GM19324 (cell line): ENCODE measurements around the gene QPRT.
A peak's percentile ranks its signal among the peaks of the same experiment; 100 is the strongest.
"Not testable (repeated sequence)": the region's sequence is repeated elsewhere in the genome, so short reads cannot be mapped to it uniquely, and the experiment has no call there.

ENCODE experiments used
- ATAC-seq: cut with Tn5 transposase; IDR thresholded peaks from one replicate; pipeline ENCODE4 v1.9.1; 2021; ENCODE audit warnings: mild to moderate bottlenecking, moderate library complexity; ENCODE audit not compliant: unreplicated experiment, low FRiP score

The QPRT gene

GRCh38 chr16:29712809-29713208 lies 33.8 kb downstream of the QPRT start:
- ATAC-seq = no peak

DNA sequence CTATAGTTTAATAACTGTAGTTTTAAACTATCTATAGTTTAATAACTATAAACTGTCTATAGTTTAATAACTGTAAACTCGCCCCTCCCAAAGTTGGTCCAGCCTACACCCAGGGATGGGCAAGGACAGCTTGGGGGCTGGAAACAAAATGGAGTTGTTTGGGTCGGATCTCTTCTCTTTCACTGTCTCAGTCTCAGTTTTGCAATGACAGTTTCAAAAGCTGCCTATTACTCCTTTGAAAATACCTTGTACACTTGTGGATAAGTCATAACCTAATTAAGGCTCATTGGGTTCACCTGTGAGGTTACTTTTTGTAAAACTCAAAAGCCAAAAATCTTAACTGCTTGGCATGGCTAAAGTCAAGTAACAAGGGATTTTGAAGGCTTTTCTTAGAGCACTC lies 35.4 kb downstream of the QPRT start:
- ATAC-seq = no peak

- ATAC-seq = no peak
Observed at GRCh38 chr16:29714972-29715371, 36.0 kb downstream of the QPRT start.

- no peak for ATAC-seq
Observed at GRCh38 chr16:29717113-29717512, 38.1 kb downstream of the QPRT start.

DNA sequence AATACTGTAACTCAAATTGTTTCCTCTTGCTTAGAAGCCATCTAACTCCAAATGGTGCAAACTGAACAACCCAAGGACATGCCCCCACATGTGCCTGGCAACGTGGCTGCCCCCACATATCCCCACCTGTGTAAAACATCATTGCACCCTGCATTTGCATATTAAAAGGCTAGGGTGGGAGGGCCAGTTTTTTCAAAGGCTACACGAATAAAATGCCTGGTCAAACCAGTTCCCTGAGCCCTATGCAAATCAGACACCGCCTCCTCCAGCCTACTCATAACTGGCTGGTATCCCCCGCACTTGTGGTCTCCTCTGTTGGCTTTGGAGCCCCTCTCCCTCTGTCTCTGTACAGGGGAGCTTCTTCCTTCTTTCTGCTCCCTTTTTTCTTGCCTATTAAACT lies 40.1 kb downstream of the QPRT start:
- no peak for ATAC-seq

DNA sequence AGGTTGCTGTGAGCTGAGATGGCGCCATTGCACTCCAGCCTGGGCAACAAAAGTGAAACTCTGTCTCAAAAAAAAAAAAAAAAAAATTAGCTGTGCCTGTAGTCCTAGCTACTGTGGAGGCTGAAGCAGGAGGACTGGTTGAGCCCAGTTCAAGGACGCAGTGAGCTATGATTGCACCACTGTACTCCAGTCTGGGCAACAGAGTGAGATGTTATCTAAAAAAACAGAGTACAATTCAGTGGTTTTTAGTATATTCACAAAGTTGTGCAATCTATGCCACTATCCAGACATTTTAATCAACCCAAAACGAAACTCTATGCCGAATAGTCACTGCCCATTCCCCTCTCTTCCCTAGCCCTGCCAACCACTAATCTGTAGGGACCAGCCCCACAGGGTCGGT lies 41.7 kb downstream of the QPRT start:
- no peak for ATAC-seq

DNA sequence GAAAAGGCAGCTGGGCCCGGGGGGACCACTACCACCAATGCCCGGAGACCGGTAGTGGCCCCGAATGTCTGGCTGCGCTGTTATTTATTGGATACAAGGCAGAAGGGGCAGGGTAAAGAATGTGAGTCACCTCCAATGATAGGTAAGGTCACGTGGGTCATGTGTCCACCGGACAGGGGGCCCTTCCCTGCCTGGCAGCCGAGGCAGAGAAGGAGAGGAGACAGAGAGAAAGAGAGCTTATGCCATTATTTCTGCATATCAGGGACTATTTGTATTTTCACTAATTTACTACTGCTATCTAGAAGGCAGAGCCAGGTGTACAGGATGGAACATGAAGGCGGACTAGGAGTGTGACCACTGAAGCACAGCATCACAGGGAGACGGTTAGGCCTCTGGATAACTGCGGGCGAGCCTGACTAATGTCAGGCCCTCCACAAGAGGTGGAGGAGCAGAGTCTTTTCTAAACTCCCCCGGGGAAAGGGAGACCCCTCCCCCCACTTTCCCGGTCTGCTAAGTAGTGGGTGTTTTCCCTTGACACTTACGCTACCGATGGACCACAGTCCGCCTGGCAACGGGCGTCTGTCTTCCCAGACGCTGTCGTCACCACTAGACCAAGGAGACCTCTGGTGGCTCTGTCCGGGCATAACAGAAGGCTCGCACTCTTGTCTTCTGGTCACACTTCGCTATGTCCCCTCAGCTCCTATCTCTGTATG lies 42.3 kb downstream of the QPRT start:
- ATAC-seq = not testable (repeated sequence)

- no peak for ATAC-seq
Observed at GRCh38 chr16:29726845-29727377, 47.9 kb downstream of the QPRT start.

GRCh38 chr16:29727452-29727851 lies 48.5 kb downstream of the QPRT start:
- no peak for ATAC-seq

DNA sequence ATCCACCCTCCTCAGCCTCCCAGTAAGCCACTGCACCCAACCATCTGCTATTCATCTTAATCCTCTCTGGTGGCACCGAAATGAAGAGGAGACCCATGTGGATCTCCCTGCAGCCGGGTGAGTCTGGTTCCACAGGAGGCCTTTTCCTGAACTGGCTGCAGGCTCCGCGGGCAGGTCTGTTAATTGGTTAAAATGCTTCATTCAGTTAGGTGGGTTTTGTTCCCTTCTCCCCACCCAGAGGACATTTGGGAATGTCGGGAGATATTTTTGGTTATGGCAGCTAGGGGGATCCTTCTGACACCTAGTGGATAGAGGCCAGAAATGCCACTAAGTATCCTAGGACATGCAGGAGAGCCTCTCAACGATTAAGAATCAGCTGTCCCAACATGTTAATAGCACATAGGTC lies 50.1 kb downstream of the QPRT start:
- ATAC-seq = no peak

DNA sequence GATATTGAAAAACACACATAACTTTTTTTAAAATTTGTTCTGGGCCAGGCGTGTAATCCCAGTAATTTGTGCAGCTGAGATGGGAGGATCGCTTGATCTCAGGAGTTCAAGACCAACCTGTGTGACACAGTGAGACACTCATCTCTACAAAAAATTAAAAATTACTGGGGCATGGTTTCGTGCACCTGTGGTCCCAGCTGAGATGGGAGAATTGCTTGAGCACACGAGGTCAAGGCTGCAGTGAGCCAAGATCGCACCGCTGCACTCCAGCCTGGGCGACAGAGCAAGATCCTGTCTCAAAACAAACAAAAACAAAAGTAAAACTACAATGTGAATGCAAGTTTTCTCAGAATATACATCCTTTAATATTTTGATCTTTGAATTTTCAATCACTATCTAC lies 51.7 kb downstream of the QPRT start:
- ATAC-seq = no peak

- ATAC-seq = peak; percentile 66
Observed at GRCh38 chr16:29731768-29732601, 53.0 kb downstream of the QPRT start.

GRCh38 chr16:29734786-29735185 lies 55.8 kb downstream of the QPRT start:
- ATAC-seq = no peak

DNA sequence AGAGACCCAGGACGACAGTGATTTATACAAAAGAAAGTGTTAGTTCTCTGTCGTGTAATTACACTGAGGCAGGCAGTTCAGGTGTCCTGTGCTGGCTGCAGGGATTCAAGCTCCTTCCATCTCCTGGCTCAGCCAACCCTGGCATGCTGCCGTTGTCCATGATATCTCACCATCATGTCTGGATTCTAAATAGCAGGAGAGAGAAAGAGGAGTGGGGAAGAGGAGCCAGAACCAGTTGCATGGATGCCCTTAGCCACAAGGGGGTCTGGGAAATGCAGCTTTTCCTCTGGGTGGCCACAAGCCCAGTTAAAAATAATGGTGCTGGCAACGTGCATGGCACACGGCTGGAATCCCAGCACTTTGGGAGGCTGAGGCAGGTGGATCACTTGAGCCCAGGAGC lies 57.1 kb downstream of the QPRT start:
- no peak for ATAC-seq

DNA sequence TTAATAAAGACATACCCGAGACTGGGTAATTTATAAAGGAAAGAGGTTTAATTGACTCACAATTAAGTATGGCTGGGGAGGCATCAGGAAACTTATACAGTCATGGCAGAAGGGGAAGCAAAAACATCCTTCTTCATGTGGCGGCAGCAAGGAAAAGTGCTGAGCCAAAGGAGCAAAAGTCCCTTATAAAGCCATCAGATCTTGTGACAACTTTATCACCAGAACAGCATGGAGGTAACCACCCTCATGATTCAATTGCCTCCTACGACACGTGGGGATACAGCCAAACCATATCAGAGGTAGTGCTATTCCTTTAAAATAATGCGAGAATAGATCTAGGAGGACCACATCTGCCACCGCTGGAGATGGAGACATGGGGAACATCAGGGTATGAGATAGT lies 57.8 kb downstream of the QPRT start:
- no peak for ATAC-seq

- ATAC-seq = no peak
Observed at GRCh38 chr16:29737713-29738112, 58.7 kb downstream of the QPRT start.

DNA sequence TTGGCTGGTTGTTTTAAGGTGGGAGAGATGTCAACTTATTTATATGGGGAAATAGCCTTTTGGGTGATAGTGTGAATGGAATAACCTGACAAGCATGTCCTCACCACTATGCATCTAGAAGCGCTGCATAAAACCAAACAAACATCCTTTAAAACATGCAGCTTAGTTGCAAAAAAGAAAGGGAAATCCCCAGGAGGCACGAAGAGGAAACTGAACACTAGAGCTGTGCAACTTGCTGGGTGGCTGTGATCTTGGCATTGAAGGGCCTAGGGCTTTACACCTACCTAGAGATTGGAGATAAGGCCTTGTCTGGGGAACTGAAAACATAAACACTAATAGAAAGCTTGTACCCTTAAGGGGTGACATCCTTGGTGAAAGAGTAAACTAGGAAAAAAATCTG lies 59.5 kb downstream of the QPRT start:
- peak; percentile 68 for ATAC-seq

GRCh38 chr16:29739927-29740629 lies 61.1 kb downstream of the QPRT start:
- not testable (repeated sequence) for ATAC-seq

- ATAC-seq = not testable (repeated sequence)
Observed at GRCh38 chr16:29740630-29741015, 61.6 kb downstream of the QPRT start.

DNA sequence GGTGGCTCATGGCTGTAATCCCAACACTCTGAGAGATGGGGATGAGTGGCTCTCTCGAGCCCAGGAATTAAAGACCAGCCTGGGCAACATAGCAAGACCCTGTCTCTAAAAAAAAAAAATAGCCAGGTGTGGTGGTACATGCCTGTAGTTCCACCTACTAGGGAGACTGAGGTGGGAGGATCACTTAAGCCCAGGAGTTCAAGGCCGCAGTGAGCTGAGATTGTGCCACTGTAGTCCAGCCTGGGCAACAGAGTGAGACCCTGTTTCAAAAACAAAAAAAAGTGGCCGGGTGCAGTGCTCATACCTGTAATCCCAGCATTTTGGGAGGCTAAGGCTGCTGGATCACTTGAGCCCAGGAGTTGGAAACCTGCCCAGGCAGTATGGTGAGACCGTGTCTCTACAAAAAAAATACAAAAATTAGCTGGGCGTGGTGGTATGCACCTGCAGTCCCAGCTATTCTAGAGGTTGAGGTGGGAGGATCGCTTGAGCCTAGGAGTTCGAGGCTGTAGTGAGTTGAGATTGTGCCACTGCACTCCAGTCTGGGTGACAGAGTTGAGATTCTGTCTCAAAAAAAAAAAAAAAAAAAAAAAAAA lies 63.8 kb downstream of the QPRT start:
- ATAC-seq = no peak

DNA sequence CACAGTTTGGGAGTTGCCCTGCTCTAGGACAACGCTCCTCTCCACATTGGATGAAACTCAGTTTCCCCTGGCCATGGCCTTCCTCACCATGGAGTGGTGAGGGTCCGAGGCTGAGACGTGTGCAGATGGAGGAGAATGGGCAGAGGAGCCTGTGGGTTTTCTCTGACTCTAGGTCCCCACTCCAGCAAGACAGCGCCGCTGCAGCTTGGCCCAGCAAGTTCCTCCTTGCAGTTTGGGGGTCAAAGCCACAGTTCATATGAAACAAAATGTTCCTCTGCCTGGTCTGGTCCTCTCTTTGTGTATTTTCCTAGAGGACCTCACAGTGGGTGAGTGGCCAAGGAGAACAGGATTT lies 64.5 kb downstream of the QPRT start:
- no peak for ATAC-seq
